NCI-H2107 treated with DMSO at 0.1 percent for 48 hours (cell line): ENCODE data around the gene TAF4.
"Not testable (repeated sequence)": the region's sequence is repeated elsewhere in the genome, so short reads cannot be mapped to it uniquely, and the experiment has no call there.

ENCODE experiments used
- DNase-seq: peaks from one replicate; lab custom pipeline; 2025; ENCODE audit not compliant: unreplicated experiment; lab: John Stamatoyannopoulos, UW

The TAF4 gene

DNA sequence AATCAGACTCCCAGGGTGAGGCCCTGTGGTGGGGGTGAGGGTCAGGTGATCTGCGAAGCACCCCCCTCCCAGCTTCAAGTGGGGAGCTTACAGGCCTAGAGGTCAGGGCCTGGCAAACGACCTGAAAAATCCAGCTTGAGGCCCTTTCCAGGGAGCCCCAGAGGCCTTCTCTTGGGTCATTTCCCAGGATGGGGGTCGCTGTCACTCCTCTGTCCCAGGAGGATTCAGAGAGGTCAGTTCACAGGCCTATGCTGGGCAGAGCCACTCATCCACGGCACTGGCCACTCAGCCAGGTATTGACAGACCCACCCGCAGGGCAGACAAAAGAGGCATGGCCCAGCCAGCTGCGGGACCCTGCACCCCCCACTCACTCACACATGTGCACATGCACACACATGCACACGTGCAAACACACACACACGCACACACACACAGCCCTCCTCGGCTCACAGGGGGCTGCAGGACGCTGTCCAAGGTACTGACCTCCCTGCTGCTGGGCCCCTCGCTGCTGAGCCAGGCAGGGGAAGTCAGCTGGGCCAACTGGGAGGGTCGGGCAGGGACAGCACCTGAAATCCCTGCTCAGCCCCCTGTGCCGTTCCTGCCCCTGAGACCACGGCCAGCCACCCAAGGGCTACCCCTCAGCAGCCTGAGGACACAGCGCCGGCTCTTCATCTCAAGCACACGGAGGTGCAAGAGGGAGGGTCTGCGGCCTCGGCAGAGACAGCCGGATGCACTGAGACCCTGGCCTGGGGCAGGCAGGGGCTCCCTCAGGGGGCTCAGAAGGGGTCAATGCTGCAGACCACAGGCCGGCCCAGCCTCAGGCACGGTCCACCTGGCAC lies 113.8 kb downstream of the TAF4 start:
- no peak for DNase-seq

DNA sequence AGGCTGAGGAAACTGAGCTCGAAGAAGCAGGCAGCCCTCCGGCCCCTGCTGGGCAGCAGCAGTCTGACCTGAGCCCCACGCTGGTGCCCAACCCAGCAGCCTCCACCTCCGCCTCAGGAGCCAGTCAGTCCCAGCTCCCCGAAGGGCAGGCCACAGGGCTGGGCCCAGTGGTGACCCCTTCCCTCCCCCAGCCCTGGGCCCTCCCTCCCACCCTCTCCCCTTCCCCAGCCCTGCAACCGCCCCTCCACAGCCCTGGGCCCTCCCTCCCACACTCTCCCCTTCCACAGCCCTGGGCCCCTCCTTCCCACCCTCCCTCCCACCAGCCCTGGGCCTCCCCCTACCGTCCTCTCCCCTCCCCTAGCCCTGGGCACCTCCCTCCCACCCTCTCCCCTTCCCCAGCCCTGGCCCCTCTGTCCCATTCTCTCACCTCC lies 115.0 kb downstream of the TAF4 start:
- DNase-seq = no peak

DNA sequence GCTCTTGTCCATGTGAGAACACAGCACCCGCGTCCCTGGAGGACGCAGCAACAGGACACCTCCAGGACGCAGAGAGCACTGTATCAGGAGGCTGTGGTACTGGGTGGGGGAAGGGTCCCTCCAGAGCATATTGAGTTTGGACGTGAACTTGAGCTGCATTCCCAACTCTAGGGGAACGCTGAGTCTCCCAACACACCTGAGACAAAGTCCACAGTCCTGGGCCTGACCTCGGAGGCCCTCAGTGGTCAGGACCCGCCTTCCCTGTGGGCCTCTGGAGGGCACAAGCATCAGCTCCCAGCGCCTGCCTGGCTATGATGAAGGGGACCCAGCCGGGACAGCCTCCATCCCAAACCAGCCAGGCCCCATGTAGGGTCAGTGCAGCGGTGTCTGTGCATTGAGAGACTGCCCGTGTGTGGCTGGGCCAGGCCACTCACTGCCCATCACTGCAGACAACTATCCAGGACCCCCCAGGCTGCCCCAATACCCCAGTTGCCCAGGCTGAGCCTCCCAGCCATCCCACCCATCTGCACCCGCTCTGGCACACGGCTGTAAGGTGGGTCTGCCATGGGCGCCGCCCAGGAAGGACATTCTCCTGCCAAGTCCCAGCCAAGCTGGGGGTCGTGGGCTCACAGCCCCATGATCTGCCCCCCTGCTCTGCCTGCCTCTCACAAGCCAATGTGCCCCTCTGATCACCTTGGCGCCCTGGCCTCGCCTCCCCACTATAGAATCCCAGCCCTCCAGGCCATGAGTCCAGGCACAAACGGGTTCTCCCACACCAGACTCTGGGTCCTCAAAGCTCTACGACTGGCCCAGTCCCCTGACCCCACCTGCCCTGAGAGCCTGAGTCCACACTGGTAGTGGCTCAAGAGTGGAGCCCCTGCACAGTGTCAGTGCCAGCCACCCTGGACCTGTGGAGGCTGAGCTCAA lies 115.7 kb downstream of the TAF4 start:
- no peak for DNase-seq

DNA sequence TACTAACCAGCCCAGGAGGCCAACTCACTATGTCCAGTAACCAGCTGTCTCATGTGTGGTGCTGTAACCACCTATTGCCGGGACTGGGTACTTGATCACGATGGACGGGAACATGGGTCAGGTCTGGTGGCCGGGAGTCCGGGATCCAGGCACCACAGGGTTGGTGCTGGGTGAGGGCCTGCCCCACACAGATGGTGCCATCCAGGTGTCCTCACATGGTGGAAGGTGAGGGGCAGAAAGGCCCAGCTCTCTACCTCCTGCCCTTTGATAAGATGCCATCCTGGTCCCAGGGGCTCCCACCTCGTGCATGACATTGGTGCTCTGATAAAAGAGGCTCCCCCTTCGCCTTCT lies 116.3 kb downstream of the TAF4 start:
- DNase-seq = no peak

DNA sequence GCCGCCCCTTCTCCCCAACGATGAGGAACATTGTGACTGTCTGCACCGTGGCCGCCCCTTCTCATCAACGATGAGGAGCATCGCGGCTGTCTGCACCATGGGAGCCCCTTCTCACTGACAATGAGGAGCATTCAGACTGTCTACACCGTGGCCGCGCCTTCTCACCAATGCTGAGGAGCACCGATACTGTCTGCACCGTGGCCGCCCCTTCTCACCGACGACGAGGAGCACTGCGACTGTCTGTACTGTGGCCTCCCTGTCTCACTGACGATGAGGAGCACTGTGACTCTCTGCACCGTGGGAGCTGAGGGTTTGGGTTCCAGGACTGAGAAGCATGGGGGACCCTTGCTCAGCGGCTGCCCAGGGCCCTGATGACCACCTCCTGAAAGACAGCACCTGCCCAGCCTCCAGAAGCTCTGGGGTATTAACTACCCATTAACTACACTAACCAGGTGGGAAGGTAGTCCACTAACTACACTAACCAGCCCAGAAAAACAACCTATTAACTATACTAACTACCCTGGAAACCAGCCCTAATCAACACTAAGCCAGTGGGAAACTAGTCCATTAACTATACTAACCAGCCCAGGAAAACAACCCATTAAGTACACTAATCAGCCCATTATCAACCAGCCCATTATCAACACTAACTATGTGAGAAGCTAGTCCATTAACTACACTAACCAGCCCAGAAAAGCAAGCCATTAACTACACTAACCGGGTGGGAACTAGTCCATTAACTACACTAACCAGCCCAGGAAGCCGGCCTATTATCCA lies 116.9 kb downstream of the TAF4 start:
- no peak for DNase-seq

DNA sequence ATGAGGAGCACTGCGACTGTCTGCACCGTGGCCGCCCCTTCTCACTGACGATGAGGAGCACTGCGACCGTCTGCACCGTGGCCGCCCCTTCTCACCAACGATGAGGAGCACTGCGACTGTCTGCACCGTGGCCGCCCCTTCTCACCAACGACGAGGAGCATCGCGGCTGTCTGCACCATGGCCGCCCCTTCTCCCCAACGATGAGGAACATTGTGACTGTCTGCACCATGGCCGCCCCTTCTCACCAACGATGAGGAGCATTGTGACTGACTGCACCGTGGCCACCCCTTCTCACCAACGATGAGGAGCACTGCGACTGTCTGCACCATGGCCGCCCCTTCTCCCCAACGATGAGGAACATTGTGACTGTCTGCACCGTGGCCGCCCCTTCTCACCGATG lies 117.6 kb downstream of the TAF4 start:
- DNase-seq = not testable (repeated sequence)

DNA sequence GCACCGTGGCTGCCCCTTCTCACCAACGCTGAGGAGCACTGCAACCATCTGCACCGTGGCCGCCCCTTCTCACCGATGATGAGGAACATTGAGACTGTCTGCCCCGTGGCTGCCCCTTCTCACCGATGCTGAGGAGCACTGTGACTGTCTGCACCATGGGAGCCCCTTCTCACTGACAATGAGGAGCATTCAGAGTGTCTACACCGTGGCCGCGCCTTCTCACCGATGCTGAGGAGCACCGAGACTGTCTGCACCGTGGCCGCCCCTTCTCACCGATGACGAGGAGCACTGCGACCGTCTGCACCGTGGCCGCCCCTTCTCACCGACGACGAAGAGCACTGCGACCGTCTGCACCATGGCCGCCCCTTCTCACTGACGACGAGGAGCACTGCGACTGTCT lies 120.2 kb downstream of the TAF4 start:
- DNase-seq = not testable (repeated sequence)

DNA sequence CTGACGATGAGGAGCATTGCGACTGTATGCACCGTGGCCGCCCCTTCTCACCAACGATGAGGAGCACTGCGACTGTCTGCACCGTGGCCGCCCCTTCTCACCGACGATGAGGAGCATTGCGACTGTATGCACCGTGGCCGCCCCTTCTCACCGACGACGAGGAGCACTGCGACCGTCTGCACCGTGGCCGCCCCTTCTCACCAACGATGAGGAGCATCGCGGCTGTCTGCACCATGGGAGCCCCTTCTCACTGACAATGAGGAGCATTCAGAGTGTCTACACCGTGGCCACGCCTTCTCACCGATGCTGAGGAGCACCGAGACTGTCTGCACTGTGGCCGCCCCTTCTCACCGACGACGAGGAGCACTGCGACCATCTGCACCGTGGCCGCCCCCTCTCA lies 120.7 kb downstream of the TAF4 start:
- DNase-seq = not testable (repeated sequence)

DNA sequence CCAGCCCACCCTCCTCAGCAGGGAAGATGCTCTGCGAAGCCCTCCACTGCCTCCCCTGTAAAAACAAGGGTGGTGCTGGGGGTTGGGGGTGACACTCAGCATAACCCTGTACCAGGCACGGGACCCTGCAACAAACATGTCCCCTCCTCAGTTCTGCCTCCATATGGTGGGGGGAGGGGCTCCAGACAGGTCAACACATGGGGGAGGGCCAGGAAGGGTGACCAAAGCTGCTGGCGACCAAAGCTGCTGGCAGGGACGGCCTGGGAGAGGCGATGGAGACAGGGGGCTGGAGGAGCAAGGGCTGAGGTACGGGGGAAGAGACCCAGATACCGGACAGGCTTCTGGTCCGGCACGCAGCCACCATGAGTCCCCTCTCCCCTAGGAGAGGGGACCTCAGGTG lies 123.2 kb downstream of the TAF4 start:
- DNase-seq = no peak

DNA sequence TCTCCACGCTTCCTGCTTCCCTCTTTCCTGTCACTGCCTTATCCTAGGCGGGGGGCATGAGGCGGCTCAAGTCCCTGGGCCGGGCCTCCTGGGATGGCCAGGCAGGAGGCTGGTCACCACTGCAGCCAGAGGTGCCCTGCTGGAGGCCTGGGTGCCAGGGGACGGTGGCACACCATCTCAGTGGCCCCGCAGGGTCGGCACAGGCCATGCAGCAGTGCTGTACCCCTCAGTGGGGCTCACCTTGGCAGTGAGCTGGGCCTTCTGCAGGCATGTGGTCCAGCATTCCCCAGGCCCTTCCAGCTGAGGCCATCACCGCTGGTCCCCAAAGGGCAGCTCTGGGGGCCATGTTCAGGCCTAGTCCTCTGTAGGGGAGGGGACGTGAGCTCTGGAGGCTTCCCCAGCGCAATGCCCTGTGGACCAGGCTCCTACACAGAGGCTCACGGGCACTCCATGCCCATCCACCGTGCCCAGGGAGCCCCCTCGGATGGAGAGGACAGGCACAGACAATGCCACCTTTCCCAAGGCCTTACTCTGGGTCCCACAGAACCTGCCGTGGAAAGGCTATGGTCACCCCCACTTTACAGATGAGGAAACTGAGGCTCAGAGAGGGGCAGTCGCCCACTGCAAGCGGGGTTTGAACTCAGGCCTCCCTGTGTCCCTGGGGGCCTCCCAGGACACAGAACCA lies 123.8 kb downstream of the TAF4 start:
- no peak for DNase-seq

DNA sequence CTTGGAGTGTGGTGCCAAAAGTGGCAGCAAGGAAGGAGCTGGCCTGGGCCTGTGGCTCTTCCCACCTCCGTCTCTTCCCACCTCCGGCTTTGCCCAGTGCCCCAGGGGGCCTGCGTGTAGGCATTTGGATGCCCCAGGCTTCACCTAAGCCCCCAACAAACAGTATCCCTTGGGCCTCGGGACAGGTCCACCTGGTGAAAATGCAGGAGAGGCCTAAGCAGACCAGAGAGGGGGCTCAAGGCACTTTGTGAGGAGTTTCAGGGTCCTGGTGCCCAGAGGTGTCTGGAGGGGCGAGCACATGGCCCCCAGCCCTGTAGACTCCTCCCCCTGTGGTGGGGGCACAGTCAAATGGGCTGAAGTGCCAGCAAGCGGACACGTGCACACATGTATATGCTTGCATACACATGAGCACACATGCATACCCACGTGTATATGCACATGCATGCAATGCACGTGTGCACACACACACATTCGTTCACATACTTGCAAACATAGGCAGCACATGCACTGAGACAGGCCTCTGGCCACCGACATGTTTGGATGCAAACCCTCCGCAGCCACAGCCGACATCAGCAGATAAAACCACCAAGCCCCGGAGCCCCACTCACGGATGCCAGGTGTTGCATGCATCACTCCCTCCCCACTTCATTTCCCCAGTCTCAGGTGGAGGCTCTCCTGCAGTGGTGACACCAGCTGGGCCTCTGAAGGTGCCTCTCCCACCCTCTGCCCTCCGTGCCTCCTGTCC lies 124.5 kb downstream of the TAF4 start:
- DNase-seq = no peak

DNA sequence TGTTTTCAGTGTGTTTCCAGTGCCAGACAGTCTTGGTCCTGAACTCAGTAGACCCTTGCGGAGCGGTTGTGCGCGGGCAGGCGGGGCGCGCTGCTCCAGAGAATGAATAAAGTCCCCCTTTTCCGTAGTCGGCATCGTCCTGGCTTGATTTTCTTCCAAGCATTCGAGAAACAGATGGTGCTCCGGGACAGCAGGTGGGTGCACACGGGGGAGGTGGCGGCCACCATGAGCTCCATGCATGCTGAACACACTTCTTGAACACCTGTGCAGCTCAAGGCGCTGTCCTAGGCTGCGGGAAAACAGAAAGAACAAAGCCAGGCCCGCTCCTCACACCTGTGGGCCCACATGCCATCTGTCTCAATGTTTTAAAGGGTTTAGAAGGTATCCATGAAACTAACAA lies 125.2 kb downstream of the TAF4 start:
- DNase-seq = no peak

DNA sequence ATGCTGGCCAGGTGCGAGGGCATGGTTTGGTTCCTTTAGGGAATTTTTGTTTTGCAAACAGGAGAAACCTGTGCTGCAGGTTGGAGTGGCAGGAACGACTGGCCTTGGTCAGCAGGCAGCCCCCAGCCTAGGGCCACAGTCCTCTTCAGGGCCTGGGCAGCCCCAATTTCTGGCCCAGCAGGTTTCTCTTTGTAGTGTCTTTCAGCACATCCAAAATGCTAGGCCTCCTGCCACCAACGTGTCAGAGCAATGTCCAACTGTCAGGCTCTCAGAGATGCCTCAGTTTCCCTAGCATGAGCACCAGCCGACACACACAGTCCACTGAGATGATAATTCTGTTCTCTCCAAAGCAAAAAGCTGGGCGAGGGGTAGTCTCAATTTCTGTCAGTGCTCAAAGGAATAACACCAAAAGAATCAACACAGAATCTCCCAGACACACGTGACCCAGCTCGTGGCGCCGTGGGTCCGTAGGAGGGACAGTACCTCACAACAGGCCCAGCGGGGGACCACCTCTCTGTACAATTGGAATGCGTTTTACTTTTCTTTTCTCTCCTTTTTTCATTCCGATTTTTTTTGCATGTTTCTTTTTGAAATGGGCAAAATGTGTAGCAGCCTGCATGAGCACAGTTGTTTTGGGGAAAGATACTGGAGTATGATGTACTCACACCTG lies 125.9 kb downstream of the TAF4 start:
- no peak for DNase-seq

DNA sequence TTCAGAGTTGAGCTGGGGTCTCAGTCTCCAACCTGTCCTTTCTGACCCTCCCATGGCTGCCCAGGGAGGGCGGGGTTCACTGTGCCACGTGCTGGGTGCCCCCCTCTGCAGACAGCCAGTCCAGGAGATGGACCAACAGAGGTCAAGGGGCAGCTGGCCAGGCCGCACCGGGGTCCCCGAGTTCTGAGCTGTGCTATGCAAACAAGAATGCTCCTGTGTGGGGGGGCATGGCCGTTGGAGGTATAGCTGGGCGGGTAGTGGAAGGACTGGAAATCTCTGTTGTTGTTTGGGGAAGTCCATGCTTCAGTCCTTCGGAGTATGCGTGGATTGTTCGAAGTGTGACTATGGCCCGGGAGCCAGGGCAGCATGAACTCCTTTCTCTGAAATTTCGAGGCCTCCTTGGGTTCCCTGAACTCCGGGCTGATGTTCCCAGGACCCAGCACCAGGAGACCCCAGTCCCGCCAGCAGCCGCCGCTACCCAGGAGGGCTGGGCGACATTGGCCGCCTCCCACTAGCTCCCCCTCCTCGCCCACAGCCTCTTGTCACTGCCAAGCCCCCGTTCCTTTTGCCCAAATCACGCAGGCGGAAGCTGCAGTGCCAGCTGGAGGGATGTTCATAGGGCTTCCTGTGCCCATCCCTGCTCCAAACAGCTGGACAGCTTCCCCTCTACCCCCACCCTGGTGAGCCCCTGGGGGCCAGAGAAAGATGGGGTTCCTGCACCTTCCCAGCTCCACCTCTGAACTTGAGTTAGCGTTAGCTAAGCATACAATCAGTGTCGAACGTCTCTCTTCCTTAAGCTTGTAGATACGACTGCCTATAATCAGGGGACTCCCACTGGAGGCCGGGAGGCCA lies 126.6 kb downstream of the TAF4 start:
- no peak for DNase-seq

DNA sequence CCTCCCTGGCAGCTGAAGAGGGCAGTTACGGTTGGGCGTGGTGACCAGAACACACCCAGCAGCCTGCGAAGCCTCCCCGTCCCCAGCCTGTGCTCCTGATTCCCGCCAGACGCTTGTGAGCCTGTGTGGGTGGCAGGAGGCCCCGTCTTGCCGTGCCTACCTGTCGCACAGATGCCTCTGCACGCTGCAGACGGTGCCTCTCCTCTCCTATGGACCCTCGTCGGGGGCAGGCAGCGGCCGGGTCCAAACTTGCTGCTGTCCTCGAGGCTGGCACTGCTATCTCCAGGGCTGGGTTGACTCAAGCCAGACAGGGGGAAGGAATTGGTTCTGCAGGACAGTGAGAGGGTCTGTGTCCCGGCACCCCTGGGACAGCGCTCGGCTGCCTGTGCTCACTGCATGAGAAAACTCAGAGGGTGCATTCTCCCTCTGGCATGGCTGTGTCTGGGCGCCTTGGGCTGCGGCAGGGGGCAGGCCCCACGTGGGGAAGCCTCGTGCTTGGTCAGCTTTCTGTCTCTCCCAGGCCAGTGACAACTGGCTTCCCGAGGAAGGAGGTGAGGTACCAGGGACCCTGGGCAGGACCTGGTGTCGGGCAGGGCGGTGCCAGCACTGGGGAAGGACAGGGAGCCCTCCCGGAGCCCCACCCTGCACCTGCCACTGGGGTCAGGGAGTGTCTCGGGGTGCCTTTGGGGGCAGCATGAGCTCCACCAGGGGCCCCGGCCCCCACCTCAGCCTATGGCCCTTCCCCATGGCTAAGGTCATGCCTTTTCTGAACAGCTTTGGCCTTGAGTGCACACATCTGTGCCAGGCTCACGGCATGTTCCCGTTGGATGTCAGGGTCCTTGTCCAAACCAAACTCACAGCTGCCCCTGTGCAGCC lies 127.5 kb downstream of the TAF4 start:
- DNase-seq = no peak

DNA sequence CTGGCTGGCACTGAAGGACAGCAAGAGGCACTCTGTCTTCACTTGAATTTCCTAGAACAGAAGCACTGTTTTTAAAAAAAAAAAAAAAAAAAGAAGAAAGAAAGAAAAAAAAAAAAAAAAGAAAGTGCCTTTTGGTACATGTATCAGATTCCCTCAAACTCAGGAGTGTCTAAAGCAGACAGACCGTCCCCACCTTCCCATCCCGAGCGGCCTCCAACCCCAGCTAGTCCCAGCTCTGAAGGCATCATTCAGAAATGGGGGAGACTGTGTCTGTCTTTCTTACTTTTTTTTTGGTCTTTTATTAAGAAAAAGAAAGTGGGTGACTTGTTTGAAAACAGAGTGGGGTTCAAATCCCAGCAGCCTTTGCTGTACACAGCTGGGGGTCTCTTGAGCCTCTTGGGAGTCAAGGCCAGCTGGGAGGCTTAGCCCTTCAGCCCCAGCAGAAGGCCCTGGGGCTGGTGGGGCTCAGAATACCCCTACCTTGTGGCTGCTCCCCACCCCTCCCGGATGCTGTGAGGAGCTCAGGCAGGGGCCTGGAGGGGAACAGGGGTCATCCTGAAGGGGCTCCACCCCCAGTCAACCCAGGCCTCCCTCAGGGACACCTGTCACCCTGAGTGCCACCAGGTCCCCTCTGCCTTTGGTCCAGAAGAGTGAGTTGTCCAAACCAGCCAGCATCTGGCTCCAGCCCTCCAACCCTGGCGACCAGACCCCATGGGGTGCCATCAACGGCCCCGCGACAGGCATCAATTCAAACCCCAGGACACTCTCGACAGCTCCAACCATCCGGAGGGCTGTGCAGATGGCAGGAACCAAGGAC lies 128.3 kb downstream of the TAF4 start:
- no peak for DNase-seq

DNA sequence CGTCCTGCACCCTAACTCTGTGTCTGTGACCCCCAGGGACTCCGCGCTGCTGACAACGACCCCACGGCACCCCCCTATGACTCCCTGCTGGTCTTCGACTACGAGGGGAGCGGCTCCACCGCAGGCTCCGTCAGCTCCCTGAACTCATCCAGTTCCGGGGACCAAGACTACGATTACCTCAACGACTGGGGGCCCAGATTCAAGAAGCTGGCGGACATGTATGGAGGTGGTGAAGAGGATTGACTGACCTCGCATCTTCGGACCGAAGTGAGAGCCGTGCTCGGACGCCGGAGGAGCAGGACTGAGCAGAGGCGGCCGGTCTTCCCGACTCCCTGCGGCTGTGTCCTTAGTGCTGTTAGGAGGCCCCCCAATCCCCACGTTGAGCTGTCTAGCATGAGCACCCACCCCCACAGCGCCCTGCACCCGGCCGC lies 129.0 kb downstream of the TAF4 start:
- no peak for DNase-seq
